Mesothelial cell of epicardium (in vitro differentiated cells): ENCODE measurements around the gene ZC3H11A. TPM values are rescaled to one million over a fixed set of nuclear protein-coding genes. Genes with fewer than 3 reads are reported as not detected.
A peak's percentile ranks its signal among the peaks of the same experiment; 100 is the strongest.
"Not testable (repeated sequence)": the region's sequence is repeated elsewhere in the genome, so short reads cannot be mapped to it uniquely, and the experiment has no call there.

Source experiments
- DNase-seq, 2 experiments: peaks; one replicate each; pipeline ENCODE4 v3.0.0; 2021; ENCODE audit warnings: low spot score in 2 of 2; ENCODE audit not compliant: unreplicated experiment in 2 of 2
- H3K27ac Mint-ChIP-seq: 2 replicates; pipeline ENCODE4 v1.8.0; 2021; ENCODE audit warnings: mixed read lengths
- H3K27me3 Mint-ChIP-seq: 2 replicates; pipeline ENCODE4 v1.8.0; 2021; ENCODE audit warnings: low read depth, mixed read lengths
- H3K36me3 Mint-ChIP-seq: 2 replicates; pipeline ENCODE4 v1.8.0; 2021; ENCODE audit warnings: mixed read lengths
- H3K4me1 Mint-ChIP-seq: 2 replicates; pipeline ENCODE4 v1.8.0; 2021; ENCODE audit warnings: mixed read lengths
- H3K4me3 Mint-ChIP-seq: 2 replicates; pipeline ENCODE4 v1.8.0; 2021; ENCODE audit warnings: mild to moderate bottlenecking, moderate library complexity, mixed read lengths
- H3K9me3 Mint-ChIP-seq: 2 replicates; pipeline ENCODE4 v1.8.0; 2021; ENCODE audit warnings: mixed read lengths
- total RNA-seq: library from RNA; stranded (reverse); gene quantifications from 3 replicates; pipeline ENCODE4 v1.2.1, GENCODE V29; 2021
- TF ChIP-seq, protein P1 (sequence below): fragments of 200-600 bp; sonication (generic); IDR thresholded peaks from one replicate; pipeline ENCODE4 v1.5.0; 2021; ENCODE audit warnings: antibody characterized with exemption; ENCODE audit not compliant: unreplicated experiment

ZC3H11A gene
- 105 to 113 TPM (median 111 TPM) in 3 replicates for total RNA-seq

GRCh38 chr1:203795441-203796235, at the start of gene ZC3H11A, which contains the start of gene ZBED6:
Gene ZC3H11A, plus strand, starts transcription at chr1:203795623. Its CDS starts 21,448 bp downstream, at chr1:203817071.
Gene ZBED6, plus strand, starts transcription at chr1:203795623. Its CDS starts 1,900 bp downstream, at chr1:203797523.
- peak within 1 kb of the TSS; percentile 90 for H3K4me3 Mint-ChIP-seq
- no peaks in the 10 kb centered on the region for H3K9me3 Mint-ChIP-seq
- no peaks in the 10 kb centered on the region for H3K27me3 Mint-ChIP-seq
- H3K27ac Mint-ChIP-seq = peak within 1 kb of the TSS; percentile 100
- TF ChIP-seq, protein P1, sequence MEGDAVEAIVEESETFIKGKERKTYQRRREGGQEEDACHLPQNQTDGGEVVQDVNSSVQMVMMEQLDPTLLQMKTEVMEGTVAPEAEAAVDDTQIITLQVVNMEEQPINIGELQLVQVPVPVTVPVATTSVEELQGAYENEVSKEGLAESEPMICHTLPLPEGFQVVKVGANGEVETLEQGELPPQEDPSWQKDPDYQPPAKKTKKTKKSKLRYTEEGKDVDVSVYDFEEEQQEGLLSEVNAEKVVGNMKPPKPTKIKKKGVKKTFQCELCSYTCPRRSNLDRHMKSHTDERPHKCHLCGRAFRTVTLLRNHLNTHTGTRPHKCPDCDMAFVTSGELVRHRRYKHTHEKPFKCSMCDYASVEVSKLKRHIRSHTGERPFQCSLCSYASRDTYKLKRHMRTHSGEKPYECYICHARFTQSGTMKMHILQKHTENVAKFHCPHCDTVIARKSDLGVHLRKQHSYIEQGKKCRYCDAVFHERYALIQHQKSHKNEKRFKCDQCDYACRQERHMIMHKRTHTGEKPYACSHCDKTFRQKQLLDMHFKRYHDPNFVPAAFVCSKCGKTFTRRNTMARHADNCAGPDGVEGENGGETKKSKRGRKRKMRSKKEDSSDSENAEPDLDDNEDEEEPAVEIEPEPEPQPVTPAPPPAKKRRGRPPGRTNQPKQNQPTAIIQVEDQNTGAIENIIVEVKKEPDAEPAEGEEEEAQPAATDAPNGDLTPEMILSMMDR = no peak
- peaks cover 44% of the 10 kb centered on the region for H3K4me1 Mint-ChIP-seq
- DNase-seq = peak; percentile 96 to 97
- peaks cover 23% of the 10 kb centered on the region for H3K36me3 Mint-ChIP-seq

DNA sequence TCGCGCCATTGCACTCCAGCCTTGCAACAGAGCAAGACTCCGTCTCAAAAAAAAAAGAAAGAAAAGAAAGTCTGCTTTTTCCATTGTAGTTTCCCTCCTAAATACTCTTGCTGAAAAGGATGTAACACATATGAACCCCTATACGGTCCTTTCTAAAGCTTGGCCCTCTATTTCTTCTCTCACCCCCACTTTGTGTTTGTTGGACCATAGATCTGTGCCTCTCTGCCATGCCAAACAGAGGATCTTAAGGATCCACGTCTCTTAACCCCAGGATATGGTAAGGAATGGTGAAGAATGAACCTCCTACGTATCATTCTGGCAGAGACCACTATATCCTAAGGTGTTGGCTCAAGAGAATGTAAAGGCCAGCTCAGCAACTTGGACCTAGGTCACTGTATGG, 49.1 kb upstream of the ZC3H11A start:
- Mint-ChIP-seq H3K9me3 (peaks cover 7% of the 10 kb centered on the region), H3K4me1 (peaks cover 19% of the 10 kb centered on the region), H3K36me3 (peaks cover 22% of the 10 kb centered on the region), H3K4me3 (no peak overlapping the region), H3K27ac (no peak overlapping the region), H3K27me3 (no peaks in the 10 kb centered on the region)
- TF ChIP-seq, protein P1 = no peak
- DNase-seq = no peak

DNA sequence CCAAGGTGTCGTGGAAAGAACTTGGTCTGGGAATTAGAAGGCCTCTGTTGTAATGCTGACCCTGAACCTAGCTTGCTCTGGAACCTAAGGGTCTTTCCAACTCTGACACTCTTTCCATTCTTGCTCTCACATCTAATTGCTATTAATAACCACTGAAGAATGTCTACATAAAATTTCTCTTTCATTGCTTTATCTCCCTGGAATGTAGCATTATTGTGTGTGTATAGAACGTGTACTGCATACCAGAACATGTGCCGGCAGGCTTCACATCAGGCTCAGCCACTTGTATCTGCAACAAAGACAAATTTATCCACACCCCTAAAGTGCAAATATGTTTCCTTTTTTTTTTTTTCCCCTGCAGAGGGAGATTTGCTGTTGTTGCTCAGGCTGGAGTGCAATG, 44.4 kb upstream of the ZC3H11A start:
- Mint-ChIP-seq H3K27ac (peak overlapping the region; percentile 93), H3K9me3 (peaks cover 7% of the 10 kb centered on the region), H3K4me3 (no peak overlapping the region), H3K4me1 (peaks cover 13% of the 10 kb centered on the region), H3K27me3 (no peaks in the 10 kb centered on the region), H3K36me3 (peaks cover 8% of the 10 kb centered on the region)
- DNase-seq = no peak
- TF ChIP-seq, protein P1 = no peak

GRCh38 chr1:203751618-203752361, 43.6 kb upstream of the ZC3H11A start:
- not testable (repeated sequence) for H3K27me3 Mint-ChIP-seq, H3K4me3 Mint-ChIP-seq, DNase-seq, H3K36me3 Mint-ChIP-seq, H3K9me3 Mint-ChIP-seq
- H3K27ac Mint-ChIP-seq = peak overlapping the region; percentile 93
- peaks cover 14% of the 10 kb centered on the region for H3K4me1 Mint-ChIP-seq

GRCh38 chr1:203754455-203754864, 41.0 kb upstream of the ZC3H11A start:
- Mint-ChIP-seq H3K27me3 (no peaks in the 10 kb centered on the region), H3K4me3 (no peak overlapping the region), H3K36me3 (no peaks in the 10 kb centered on the region), H3K27ac (peak overlapping the region; percentile 87), H3K4me1 (peaks cover 14% of the 10 kb centered on the region), H3K9me3 (no peaks in the 10 kb centered on the region)
- TF ChIP-seq, protein P1 = no peak
- DNase-seq = no peak

- TF ChIP-seq, protein P1 = no peak
- no peaks in the 10 kb centered on the region for H3K27me3 Mint-ChIP-seq
- H3K4me3 Mint-ChIP-seq = no peak overlapping the region
- H3K36me3 Mint-ChIP-seq = no peaks in the 10 kb centered on the region
- H3K27ac Mint-ChIP-seq = no peak overlapping the region
- H3K4me1 Mint-ChIP-seq = peaks cover 8% of the 10 kb centered on the region
- DNase-seq = no peak
- no peaks in the 10 kb centered on the region for H3K9me3 Mint-ChIP-seq
These were observed 39.4 kb upstream of the ZC3H11A start for GRCh38 chr1:203756036-203756435.

DNA sequence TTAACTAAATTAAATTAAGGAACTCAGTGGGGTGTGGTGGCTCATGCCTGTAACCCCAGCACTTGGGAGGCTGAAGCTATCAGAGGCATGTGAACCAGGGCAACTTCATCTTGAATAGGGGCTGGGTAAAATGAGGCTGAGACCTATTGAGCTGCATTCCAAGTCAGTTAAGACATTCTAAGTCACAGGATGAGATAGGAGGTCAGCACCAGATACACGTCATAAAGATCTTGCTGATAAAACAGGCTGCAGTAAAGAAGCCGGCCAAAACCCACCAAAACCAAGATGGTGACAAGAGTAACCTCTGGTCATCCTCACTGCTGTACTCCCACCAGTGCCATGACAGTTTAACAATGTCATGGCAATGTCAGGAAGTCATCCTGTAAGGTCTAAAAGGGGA, 36.7 kb upstream of the ZC3H11A start:
- H3K27ac Mint-ChIP-seq, H3K4me1 Mint-ChIP-seq, H3K36me3 Mint-ChIP-seq, H3K4me3 Mint-ChIP-seq, DNase-seq, H3K9me3 Mint-ChIP-seq, H3K27me3 Mint-ChIP-seq: not testable (repeated sequence)
